HEK293 (cell line): Measurements from ENCODE around the gene BOK.

ENCODE experiments used
- BCL6B ChIP-seq: fragments of 450-650 bp; formaldehyde crosslinking; IDR thresholded peaks from 2 replicates; pipeline ENCODE4 v1.5.1; 2017; ENCODE audit warnings: missing biosample characterization, missing genetic modification characterization
- CTCF ChIP-seq: fragments of 450-650 bp; formaldehyde crosslinking; IDR thresholded peaks from 2 replicates; pipeline ENCODE4 v1.5.1; 2016; ENCODE audit warnings: missing biosample characterization, missing genetic modification characterization
- KLF1 ChIP-seq: fragments of 450-650 bp; formaldehyde crosslinking; IDR thresholded peaks from 2 replicates; pipeline ENCODE4 v1.5.1; 2016; ENCODE audit warnings: missing biosample characterization, missing genetic modification characterization
- PRDM1 ChIP-seq: fragments of 450-650 bp; formaldehyde crosslinking; IDR thresholded peaks from 2 replicates; pipeline ENCODE4; 2016; ENCODE audit warnings: missing biosample characterization, missing genetic modification characterization
- REST ChIP-seq: fragments of 450-650 bp; formaldehyde crosslinking; IDR thresholded peaks from 2 replicates; pipeline ENCODE4 v1.5.1; 2016; ENCODE audit warnings: missing biosample characterization, missing genetic modification characterization
- ZEB2 ChIP-seq: fragments of 450-650 bp; formaldehyde crosslinking; IDR thresholded peaks from 2 replicates; pipeline ENCODE4 v1.5.1; 2016; ENCODE audit warnings: missing biosample characterization, missing genetic modification characterization
- ZNF133 ChIP-seq: fragments of 450-650 bp; formaldehyde crosslinking; IDR thresholded peaks from 2 replicates; pipeline ENCODE4 v1.5.1; 2016; ENCODE audit warnings: missing biosample characterization, missing genetic modification characterization
- ZNF335 ChIP-seq: fragments of 450-650 bp; formaldehyde crosslinking; conservative IDR thresholded peaks from 2 replicates; pipeline ENCODE4 v1.5.1; 2016; ENCODE audit warnings: missing biosample characterization, missing genetic modification characterization
- ZNF423 ChIP-seq: fragments of 450-650 bp; formaldehyde crosslinking; IDR thresholded peaks from 2 replicates; pipeline ENCODE4 v1.5.1; 2016; ENCODE audit warnings: missing biosample characterization, missing genetic modification characterization
- ZNF621 ChIP-seq: fragments of 450-650 bp; formaldehyde crosslinking; IDR thresholded peaks from 2 replicates; pipeline ENCODE4 v1.5.1; 2017; ENCODE audit warnings: missing biosample characterization, missing genetic modification characterization
- ZNF660 ChIP-seq: fragments of 450-650 bp; IDR thresholded peaks from 2 replicates; pipeline ENCODE4 v1.5.1; 2018; ENCODE audit warnings: missing biosample characterization, mild to moderate bottlenecking, missing genetic modification characterization
- ZNF707 ChIP-seq: fragments of 450-650 bp; formaldehyde crosslinking; IDR thresholded peaks from 2 replicates; pipeline ENCODE4 v1.5.1; 2016; ENCODE audit warnings: missing biosample characterization, missing genetic modification characterization
- ZNF785 ChIP-seq: fragments of 450-650 bp; formaldehyde crosslinking; IDR thresholded peaks from 2 replicates; pipeline ENCODE4 v1.5.1; 2016; ENCODE audit warnings: missing biosample characterization, missing genetic modification characterization

GRCh38 chr2:241597561-241597960 lies 39.0 kb downstream of the BOK start:
- TF ChIP-seq PRDM1 (no peak), ZNF660 (tag by site-specific recombination) (no peak), ZNF423 (tag by site-specific recombination) (no peak), BCL6B (no peak), ZNF621 (tag by site-specific recombination) (no peak), KLF1 (tag by site-specific recombination) (no peak), CTCF (no peak), ZNF707 (tag by site-specific recombination) (no peak), ZNF785 (tag by site-specific recombination) (no peak), ZEB2 (tag by site-specific recombination) (no peak), ZNF133 (no peak), REST (tag by site-specific recombination) (no peak), ZNF335 (tag by site-specific recombination) (no peak)
